IMR-90 (cell line): ENCODE measurements around the gene PLCL2.

ENCODE experiments used
- CEBPB ChIP-seq: IDR thresholded peaks from 2 replicates; pipeline ENCODE4 v1.6.1; 2012; ENCODE audit warnings: low read depth, low read length, improper control_type of control experiment
- CHD1 ChIP-seq: IDR thresholded peaks from 2 replicates; pipeline ENCODE4 v1.6.1; 2012; ENCODE audit warnings: low read depth, low read length, improper control_type of control experiment
- ELK1 ChIP-seq: fragments of 150-350 bp; IDR thresholded peaks from 2 replicates; pipeline ENCODE4 v1.6.1; 2016; ENCODE audit warnings: low read depth, mild to moderate bottlenecking, low read length, moderate library complexity, borderline replicate concordance
- MAFK ChIP-seq: IDR thresholded peaks from 2 replicates; pipeline ENCODE4 v1.6.1; 2012; ENCODE audit warnings: low read depth, low read length, improper control_type of control experiment
- POLR2A ChIP-seq: IDR thresholded peaks from 2 replicates; pipeline ENCODE4 v1.6.1; 2012; ENCODE audit warnings: mild to moderate bottlenecking, low read depth, low read length
- RFX5 ChIP-seq: IDR thresholded peaks from 2 replicates; pipeline ENCODE4 v1.8.0; 2012; ENCODE audit warnings: low read depth, mild to moderate bottlenecking, low read length, moderate library complexity
- TF ChIP-seq, protein P1 (sequence below): conservative IDR thresholded peaks from 2 replicates; pipeline ENCODE4 v1.5.1; 2012; ENCODE audit warnings: mild to moderate bottlenecking, low read depth, low read length, improper control_type of control experiment

DNA sequence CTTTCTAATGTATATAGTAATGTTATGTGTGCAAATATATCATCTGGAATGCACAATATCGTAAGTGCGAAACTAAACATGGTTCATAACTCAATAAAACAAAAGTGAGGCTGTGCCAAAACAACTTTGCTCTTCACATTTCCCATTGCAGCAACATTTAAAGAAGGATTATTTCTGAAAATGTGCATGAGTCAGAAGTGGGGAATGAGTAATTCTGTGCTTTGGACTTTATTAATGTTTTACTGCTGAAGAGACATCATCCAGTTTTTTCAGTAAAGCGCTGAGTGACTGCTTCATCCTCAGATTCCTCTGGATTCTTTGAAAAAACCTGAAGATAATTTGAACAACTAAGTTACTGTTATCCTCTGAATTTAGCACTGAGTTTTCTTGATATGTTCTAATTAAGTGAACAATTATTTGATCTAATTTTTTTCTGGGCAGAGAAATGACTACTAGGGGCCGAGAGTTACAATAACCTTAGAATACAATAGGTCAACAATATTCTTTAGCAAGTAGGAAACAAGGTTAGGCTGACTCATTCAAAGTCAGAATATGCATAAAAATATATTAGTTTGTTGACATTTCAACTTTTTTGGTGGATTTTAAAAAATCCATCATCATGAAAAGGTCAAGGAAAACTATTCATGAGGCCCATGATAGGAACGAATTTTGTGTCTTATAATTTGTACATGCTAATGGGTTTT is 20.0 kb upstream of the PLCL2 start:
- TF ChIP-seq ELK1 (no peak), POLR2A (no peak), MAFK (no peak), CEBPB (no peak), CHD1 (no peak), RFX5 (no peak)
- TF ChIP-seq, protein P1, sequence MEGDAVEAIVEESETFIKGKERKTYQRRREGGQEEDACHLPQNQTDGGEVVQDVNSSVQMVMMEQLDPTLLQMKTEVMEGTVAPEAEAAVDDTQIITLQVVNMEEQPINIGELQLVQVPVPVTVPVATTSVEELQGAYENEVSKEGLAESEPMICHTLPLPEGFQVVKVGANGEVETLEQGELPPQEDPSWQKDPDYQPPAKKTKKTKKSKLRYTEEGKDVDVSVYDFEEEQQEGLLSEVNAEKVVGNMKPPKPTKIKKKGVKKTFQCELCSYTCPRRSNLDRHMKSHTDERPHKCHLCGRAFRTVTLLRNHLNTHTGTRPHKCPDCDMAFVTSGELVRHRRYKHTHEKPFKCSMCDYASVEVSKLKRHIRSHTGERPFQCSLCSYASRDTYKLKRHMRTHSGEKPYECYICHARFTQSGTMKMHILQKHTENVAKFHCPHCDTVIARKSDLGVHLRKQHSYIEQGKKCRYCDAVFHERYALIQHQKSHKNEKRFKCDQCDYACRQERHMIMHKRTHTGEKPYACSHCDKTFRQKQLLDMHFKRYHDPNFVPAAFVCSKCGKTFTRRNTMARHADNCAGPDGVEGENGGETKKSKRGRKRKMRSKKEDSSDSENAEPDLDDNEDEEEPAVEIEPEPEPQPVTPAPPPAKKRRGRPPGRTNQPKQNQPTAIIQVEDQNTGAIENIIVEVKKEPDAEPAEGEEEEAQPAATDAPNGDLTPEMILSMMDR: no peak
